ENCODE measurements around the gene UBALD2. TPM values are rescaled to one million over a fixed set of nuclear protein-coding genes. Genes with fewer than 3 reads are reported as not detected.

UBALD2 gene
- total and polyA plus RNA-seq, 2 donors (not counting 1 experiment from before 2014, with no cell fraction given) = 4.1 to 7.3 TPM

GRCh38 chr17:76274112-76274956 is 9.2 kb downstream of the UBALD2 start:
- Histone ChIP-seq H3K4me3 (replicated peaks in 1 of 4; ENCODE audit: control extremely low read depth in 1 of 4, insufficient read depth in 1 of 4, low read depth in 3 of 4, low read length in 4 of 4) (no peak overlapping the region), H3K36me3 (ENCODE audit: control insufficient read depth, insufficient read depth, low read length) (peaks cover 11% of the 10 kb centered on the region), H4K20me1 (ENCODE audit: control insufficient read depth, extremely low read depth, insufficient read depth, low read length) (no peaks in the 10 kb centered on the region), H3K4me2 (ENCODE audit: extremely low read depth, insufficient read depth, low read length) (no peak overlapping the region), H2AFZ (ENCODE audit: low read length) (no peak overlapping the region), H3K79me2 (ENCODE audit: control insufficient read depth, insufficient read depth, low read length) (peaks cover 4% of the 10 kb centered on the region), H3K9me3 (ENCODE audit: control insufficient read depth, insufficient read depth, low read depth, low read length) (no peaks in the 10 kb centered on the region), H3K4me1 (ENCODE audit: control insufficient read depth, extremely low read depth, insufficient read depth, low read length) (peaks cover 4% of the 10 kb centered on the region), H3K27ac (ENCODE audit: insufficient read depth, low read length) (no peak overlapping the region), H3K27me3 (ENCODE audit: control insufficient read depth, insufficient read depth, low read length) (no peaks in the 10 kb centered on the region), H3K9ac (ENCODE audit: insufficient read depth, low read length) (no peak overlapping the region)
- TF ChIP-seq CTCF (conservative IDR thresholded peaks at IDR 0.05 in 1 of 2, IDR thresholded peaks at IDR 0.05 in 1 of 2; ENCODE audit: low read depth in 1 of 2, low read length in 2 of 2) (no peak), EZH2 (IDR thresholded peaks at IDR 0.05; ENCODE audit: low read length, missing control alignments) (no peak)
- no peak for DNase-seq (ENCODE audit: low read depth in 2 of 2)

GRCh38 chr17:76275382-76276068 is 10.4 kb downstream of the UBALD2 start:
- Histone ChIP-seq H3K79me2 (ENCODE audit: control insufficient read depth, insufficient read depth, low read length) (no peaks in the 10 kb centered on the region), H3K4me2 (ENCODE audit: extremely low read depth, insufficient read depth, low read length) (no peak overlapping the region), H3K36me3 (ENCODE audit: control insufficient read depth, insufficient read depth, low read length) (peaks cover 5% of the 10 kb centered on the region), H3K27me3 (ENCODE audit: control insufficient read depth, insufficient read depth, low read length) (no peaks in the 10 kb centered on the region), H3K4me3 (replicated peaks in 1 of 4; ENCODE audit: control extremely low read depth in 1 of 4, insufficient read depth in 1 of 4, low read depth in 3 of 4, low read length in 4 of 4) (no peak overlapping the region), H3K9me3 (ENCODE audit: control insufficient read depth, insufficient read depth, low read depth, low read length) (no peaks in the 10 kb centered on the region), H4K20me1 (ENCODE audit: control insufficient read depth, extremely low read depth, insufficient read depth, low read length) (no peaks in the 10 kb centered on the region), H3K27ac (ENCODE audit: insufficient read depth, low read length) (no peak overlapping the region), H3K9ac (ENCODE audit: insufficient read depth, low read length) (no peak overlapping the region), H3K4me1 (ENCODE audit: control insufficient read depth, extremely low read depth, insufficient read depth, low read length) (peaks cover 4% of the 10 kb centered on the region), H2AFZ (ENCODE audit: low read length) (no peak overlapping the region)
- no peak for TF ChIP-seq CTCF (conservative IDR thresholded peaks at IDR 0.05 in 1 of 2, IDR thresholded peaks at IDR 0.05 in 1 of 2; ENCODE audit: low read depth in 1 of 2, low read length in 2 of 2)
- no peak for TF ChIP-seq EZH2 (IDR thresholded peaks at IDR 0.05; ENCODE audit: low read length, missing control alignments)
- DNase-seq (ENCODE audit: low read depth in 2 of 2) = no peak

GRCh38 chr17:76276069-76276431 is 10.9 kb downstream of the UBALD2 start:
- DNase-seq (ENCODE audit: low read depth in 2 of 2) = no peak
- H2AFZ ChIP-seq (ENCODE audit: low read length) = no peak overlapping the region
- no peaks in the 10 kb centered on the region for H4K20me1 ChIP-seq (ENCODE audit: control insufficient read depth, extremely low read depth, insufficient read depth, low read length)
- H3K4me3 ChIP-seq (replicated peaks in 1 of 4; ENCODE audit: control extremely low read depth in 1 of 4, insufficient read depth in 1 of 4, low read depth in 3 of 4, low read length in 4 of 4) = no peak overlapping the region
- no peaks in the 10 kb centered on the region for H3K27me3 ChIP-seq (ENCODE audit: control insufficient read depth, insufficient read depth, low read length)
- peaks cover 2% of the 10 kb centered on the region for H3K36me3 ChIP-seq (ENCODE audit: control insufficient read depth, insufficient read depth, low read length)
- no peak overlapping the region for H3K9ac ChIP-seq (ENCODE audit: insufficient read depth, low read length)
- no peak overlapping the region for H3K4me2 ChIP-seq (ENCODE audit: extremely low read depth, insufficient read depth, low read length)
- no peak for TF ChIP-seq EZH2 (IDR thresholded peaks at IDR 0.05; ENCODE audit: low read length, missing control alignments)
- no peak for TF ChIP-seq CTCF (conservative IDR thresholded peaks at IDR 0.05 in 1 of 2, IDR thresholded peaks at IDR 0.05 in 1 of 2; ENCODE audit: low read depth in 1 of 2, low read length in 2 of 2)
- H3K27ac ChIP-seq (ENCODE audit: insufficient read depth, low read length) = no peak overlapping the region
- no peaks in the 10 kb centered on the region for H3K9me3 ChIP-seq (ENCODE audit: control insufficient read depth, insufficient read depth, low read depth, low read length)
- H3K4me1 ChIP-seq (ENCODE audit: control insufficient read depth, extremely low read depth, insufficient read depth, low read length) = peaks cover 2% of the 10 kb centered on the region
- no peaks in the 10 kb centered on the region for H3K79me2 ChIP-seq (ENCODE audit: control insufficient read depth, insufficient read depth, low read length)
